ENCODE results near the gene SLIT3.

Gene SLIT3

DNA sequence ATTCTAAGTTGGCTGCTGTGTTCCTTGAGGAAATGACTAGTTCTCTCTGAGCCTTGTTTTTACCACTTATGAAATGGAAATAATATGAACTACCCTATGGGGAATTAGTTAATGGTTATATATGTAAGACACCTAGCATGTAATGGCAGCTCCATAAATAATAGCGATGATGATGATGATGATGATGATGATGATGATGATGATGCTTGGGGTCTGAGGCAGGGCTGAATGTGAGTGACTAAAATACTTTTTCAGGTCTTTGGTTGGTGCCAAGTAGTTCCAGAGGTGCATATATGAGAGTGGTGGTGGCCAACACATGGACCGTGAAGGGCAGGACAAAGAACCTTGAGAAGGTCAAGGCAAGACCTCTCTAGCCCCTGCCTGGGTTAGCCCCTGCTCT, 598.4 kb downstream of the SLIT3 start:
- H3K4me3 ChIP-seq (IDR thresholded peaks at IDR 0.05; ENCODE audit: insufficient read depth, low read depth, low read length): no peak overlapping the region
- H2AFZ ChIP-seq (ENCODE audit: low read depth): no peak overlapping the region
- no peaks in the 10 kb centered on the region for H3K4me1 ChIP-seq (ENCODE audit: low read depth, poor library complexity, severe bottlenecking)
- no peak overlapping the region for H3K27ac ChIP-seq
- TF ChIP-seq, protein P1, sequence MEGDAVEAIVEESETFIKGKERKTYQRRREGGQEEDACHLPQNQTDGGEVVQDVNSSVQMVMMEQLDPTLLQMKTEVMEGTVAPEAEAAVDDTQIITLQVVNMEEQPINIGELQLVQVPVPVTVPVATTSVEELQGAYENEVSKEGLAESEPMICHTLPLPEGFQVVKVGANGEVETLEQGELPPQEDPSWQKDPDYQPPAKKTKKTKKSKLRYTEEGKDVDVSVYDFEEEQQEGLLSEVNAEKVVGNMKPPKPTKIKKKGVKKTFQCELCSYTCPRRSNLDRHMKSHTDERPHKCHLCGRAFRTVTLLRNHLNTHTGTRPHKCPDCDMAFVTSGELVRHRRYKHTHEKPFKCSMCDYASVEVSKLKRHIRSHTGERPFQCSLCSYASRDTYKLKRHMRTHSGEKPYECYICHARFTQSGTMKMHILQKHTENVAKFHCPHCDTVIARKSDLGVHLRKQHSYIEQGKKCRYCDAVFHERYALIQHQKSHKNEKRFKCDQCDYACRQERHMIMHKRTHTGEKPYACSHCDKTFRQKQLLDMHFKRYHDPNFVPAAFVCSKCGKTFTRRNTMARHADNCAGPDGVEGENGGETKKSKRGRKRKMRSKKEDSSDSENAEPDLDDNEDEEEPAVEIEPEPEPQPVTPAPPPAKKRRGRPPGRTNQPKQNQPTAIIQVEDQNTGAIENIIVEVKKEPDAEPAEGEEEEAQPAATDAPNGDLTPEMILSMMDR (conservative IDR thresholded peaks at IDR 0.05; ENCODE audit: low read depth, low read length): no peak
- no peaks in the 10 kb centered on the region for H4K20me1 ChIP-seq (ENCODE audit: insufficient read depth)
- H3K36me3 ChIP-seq (ENCODE audit: insufficient read depth): no peaks in the 10 kb centered on the region
- no peak overlapping the region for H3K4me2 ChIP-seq
- H3K9ac ChIP-seq: no peak overlapping the region
- no peaks in the 10 kb centered on the region for H3K27me3 ChIP-seq (ENCODE audit: insufficient read depth, low read depth)
- H3K79me2 ChIP-seq (ENCODE audit: insufficient read depth, low read depth): no peaks in the 10 kb centered on the region

DNA sequence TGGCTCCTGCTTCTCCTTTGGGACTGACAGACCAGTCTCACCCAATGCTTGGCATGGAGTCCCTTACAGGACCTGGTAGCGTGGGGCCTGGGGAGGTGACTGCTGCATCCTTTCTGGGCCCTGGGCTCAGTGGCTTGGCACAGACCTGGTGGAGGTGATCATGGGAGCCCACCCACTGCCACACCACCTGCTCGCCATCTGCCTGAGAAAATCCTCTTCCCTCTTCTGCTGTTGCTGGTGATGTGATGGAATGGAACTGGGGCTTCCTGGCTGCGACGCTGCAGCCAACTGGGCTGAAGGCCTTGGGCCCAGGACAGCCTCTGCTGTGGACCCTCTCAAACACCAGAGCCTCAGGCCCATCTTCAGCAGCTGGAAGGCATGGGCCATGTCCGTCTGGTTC, 599.3 kb downstream of the SLIT3 start:
- H3K27ac ChIP-seq: no peak overlapping the region
- H3K4me2 ChIP-seq: no peak overlapping the region
- H3K36me3 ChIP-seq (ENCODE audit: insufficient read depth): no peaks in the 10 kb centered on the region
- no peaks in the 10 kb centered on the region for H3K27me3 ChIP-seq (ENCODE audit: insufficient read depth, low read depth)
- H4K20me1 ChIP-seq (ENCODE audit: insufficient read depth): no peaks in the 10 kb centered on the region
- no peaks in the 10 kb centered on the region for H3K79me2 ChIP-seq (ENCODE audit: insufficient read depth, low read depth)
- TF ChIP-seq, protein P1 (conservative IDR thresholded peaks at IDR 0.05; ENCODE audit: low read depth, low read length): no peak
- H3K4me1 ChIP-seq (ENCODE audit: low read depth, poor library complexity, severe bottlenecking): no peaks in the 10 kb centered on the region
- H2AFZ ChIP-seq (ENCODE audit: low read depth): no peak overlapping the region
- H3K9ac ChIP-seq: no peak overlapping the region
- H3K4me3 ChIP-seq (IDR thresholded peaks at IDR 0.05; ENCODE audit: insufficient read depth, low read depth, low read length): no peak overlapping the region

DNA sequence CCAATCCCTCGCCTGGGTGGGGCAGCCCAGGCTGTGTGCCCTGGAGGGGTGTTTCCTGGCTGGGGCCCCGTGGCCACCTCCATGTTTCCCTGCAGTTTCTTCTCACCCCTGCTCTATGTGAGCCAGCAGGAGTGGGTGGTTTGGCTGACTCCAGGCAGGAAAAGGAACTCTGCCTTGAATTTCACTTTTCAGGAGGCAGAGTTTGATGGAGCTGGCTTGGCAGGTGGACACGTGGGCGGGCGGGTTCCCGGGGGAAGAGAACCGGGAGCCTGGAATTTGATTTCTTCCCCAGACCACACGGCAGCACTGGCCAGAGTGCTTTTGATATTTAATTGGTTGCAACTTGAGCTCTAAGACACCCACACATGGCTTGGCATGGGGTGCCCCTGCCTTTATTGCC, 601.9 kb downstream of the SLIT3 start:
- TF ChIP-seq, protein P1 (conservative IDR thresholded peaks at IDR 0.05; ENCODE audit: low read depth, low read length): no peak
- H3K4me1 ChIP-seq (ENCODE audit: low read depth, poor library complexity, severe bottlenecking): no peaks in the 10 kb centered on the region
- no peaks in the 10 kb centered on the region for H4K20me1 ChIP-seq (ENCODE audit: insufficient read depth)
- no peak overlapping the region for H2AFZ ChIP-seq (ENCODE audit: low read depth)
- H3K9ac ChIP-seq: no peak overlapping the region
- no peak overlapping the region for H3K4me3 ChIP-seq (IDR thresholded peaks at IDR 0.05; ENCODE audit: insufficient read depth, low read depth, low read length)
- no peak overlapping the region for H3K4me2 ChIP-seq
- no peaks in the 10 kb centered on the region for H3K27me3 ChIP-seq (ENCODE audit: insufficient read depth, low read depth)
- no peak overlapping the region for H3K27ac ChIP-seq
- H3K79me2 ChIP-seq (ENCODE audit: insufficient read depth, low read depth): no peaks in the 10 kb centered on the region
- H3K36me3 ChIP-seq (ENCODE audit: insufficient read depth): no peaks in the 10 kb centered on the region

GRCh38 chr5:168697034-168697720, 603.8 kb downstream of the SLIT3 start:
- Histone ChIP-seq H3K27me3 (ENCODE audit: insufficient read depth, low read depth) (no peaks in the 10 kb centered on the region), H3K36me3 (ENCODE audit: insufficient read depth) (no peaks in the 10 kb centered on the region), H3K27ac (no peak overlapping the region)

More at GRCh38 chr5:168697034-168697720, 603.8 kb downstream of the SLIT3 start:
- no peak overlapping the region for H3K4me2 ChIP-seq
- TF ChIP-seq, protein P1 (conservative IDR thresholded peaks at IDR 0.05; ENCODE audit: low read depth, low read length): no peak
- no peak overlapping the region for H3K9ac ChIP-seq
- H2AFZ ChIP-seq (ENCODE audit: low read depth): no peak overlapping the region
- no peaks in the 10 kb centered on the region for H4K20me1 ChIP-seq (ENCODE audit: insufficient read depth)
- no peaks in the 10 kb centered on the region for H3K4me1 ChIP-seq (ENCODE audit: low read depth, poor library complexity, severe bottlenecking)
- H3K4me3 ChIP-seq (IDR thresholded peaks at IDR 0.05; ENCODE audit: insufficient read depth, low read depth, low read length): no peak overlapping the region
- H3K79me2 ChIP-seq (ENCODE audit: insufficient read depth, low read depth): no peaks in the 10 kb centered on the region
